ENCODE results near the gene KLHL14.

- TF ChIP-seq POLR2A (IDR thresholded peaks at IDR 0.05; ENCODE audit: low read depth, low read length) (no peak), POLR2AphosphoS5 (IDR thresholded peaks at IDR 0.05; ENCODE audit: low read depth, low read length) (no peak), TAF1 (IDR thresholded peaks at IDR 0.05; ENCODE audit: borderline replicate concordance, low read depth, low read length) (no peak)
Measured at GRCh38 chr18:32624182-32624723, 148.6 kb downstream of the KLHL14 start.

All from GM12892 (cell line).